HCT116 (cell line): Measurements from ENCODE around the gene FAM81A.

ENCODE experiments used
- EZH2phosphoT487 ChIP-seq: fragments of 200-600 bp; IDR thresholded peaks from 2 replicates; pipeline ENCODE4 v1.6.1; 2018; ENCODE audit warnings: antibody characterized with exemption, borderline replicate concordance
- JUND ChIP-seq: IDR thresholded peaks from 2 replicates; pipeline ENCODE4 v1.6.1; 2012
- POLR2AphosphoS5 ChIP-seq: IDR thresholded peaks from 2 replicates; pipeline ENCODE4 v1.6.1; 2011; ENCODE audit warnings: mild to moderate bottlenecking, low read depth, low read length, moderate library complexity
- SIN3A ChIP-seq: IDR thresholded peaks from 2 replicates; pipeline ENCODE4 v1.6.1; 2012; ENCODE audit warnings: low read depth
- YY1 ChIP-seq: IDR thresholded peaks from 2 replicates; pipeline ENCODE4 v1.6.1; 2011; ENCODE audit warnings: low read length, low read depth, moderate library complexity, mild to moderate bottlenecking; ENCODE audit not compliant: insufficient replicate concordance; ENCODE audit errors: extremely low read depth
- TF ChIP-seq, protein P1 (sequence below), 3 experiments: fragments of 200-600 bp in 1 of 3; sonication (generic) in 1 of 3; IDR thresholded peaks in 2 of 3; conservative IDR thresholded peaks in 1 of 3; 2 replicates each; pipeline ENCODE4 v1.5.1; 2012 to 2017; ENCODE audit warnings: low read depth in 2 of 3, low read length in 2 of 3, antibody characterized with exemption in 1 of 3, borderline replicate concordance in 1 of 3, control low read depth in 1 of 3, mild to moderate bottlenecking in 1 of 3, mixed read lengths in 1 of 3, mixed run types in 1 of 3, moderate library complexity in 1 of 3; ENCODE audit not compliant: insufficient read depth in 1 of 3
- TF ChIP-seq, protein P2 (sequence below): IDR thresholded peaks from 2 replicates; pipeline ENCODE4 v1.6.1; 2012

- TF ChIP-seq, protein P1, sequence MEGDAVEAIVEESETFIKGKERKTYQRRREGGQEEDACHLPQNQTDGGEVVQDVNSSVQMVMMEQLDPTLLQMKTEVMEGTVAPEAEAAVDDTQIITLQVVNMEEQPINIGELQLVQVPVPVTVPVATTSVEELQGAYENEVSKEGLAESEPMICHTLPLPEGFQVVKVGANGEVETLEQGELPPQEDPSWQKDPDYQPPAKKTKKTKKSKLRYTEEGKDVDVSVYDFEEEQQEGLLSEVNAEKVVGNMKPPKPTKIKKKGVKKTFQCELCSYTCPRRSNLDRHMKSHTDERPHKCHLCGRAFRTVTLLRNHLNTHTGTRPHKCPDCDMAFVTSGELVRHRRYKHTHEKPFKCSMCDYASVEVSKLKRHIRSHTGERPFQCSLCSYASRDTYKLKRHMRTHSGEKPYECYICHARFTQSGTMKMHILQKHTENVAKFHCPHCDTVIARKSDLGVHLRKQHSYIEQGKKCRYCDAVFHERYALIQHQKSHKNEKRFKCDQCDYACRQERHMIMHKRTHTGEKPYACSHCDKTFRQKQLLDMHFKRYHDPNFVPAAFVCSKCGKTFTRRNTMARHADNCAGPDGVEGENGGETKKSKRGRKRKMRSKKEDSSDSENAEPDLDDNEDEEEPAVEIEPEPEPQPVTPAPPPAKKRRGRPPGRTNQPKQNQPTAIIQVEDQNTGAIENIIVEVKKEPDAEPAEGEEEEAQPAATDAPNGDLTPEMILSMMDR (IDR thresholded peaks at IDR 0.05 in 2 of 3, conservative IDR thresholded peaks at IDR 0.05 in 1 of 3; ENCODE audit: borderline replicate concordance in 1 of 3, insufficient read depth in 1 of 3, low read depth in 2 of 3, low read length in 2 of 3) = no peak
- TF ChIP-seq, protein P2, sequence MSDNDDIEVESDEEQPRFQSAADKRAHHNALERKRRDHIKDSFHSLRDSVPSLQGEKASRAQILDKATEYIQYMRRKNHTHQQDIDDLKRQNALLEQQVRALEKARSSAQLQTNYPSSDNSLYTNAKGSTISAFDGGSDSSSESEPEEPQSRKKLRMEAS = no peak
- TF ChIP-seq SIN3A = no peak
- TF ChIP-seq JUND = no peak
- TF ChIP-seq POLR2AphosphoS5 = no peak
- no peak for TF ChIP-seq YY1
- TF ChIP-seq EZH2phosphoT487 = no peak
Observed at GRCh38 chr15:59405079-59405478, 32.9 kb upstream of the FAM81A start.
